Naive thymus-derived CD4-positive, alpha-beta T cell (primary cell): ENCODE results near the gene LRMDA. TPM values are rescaled to one million over a fixed set of nuclear protein-coding genes. Genes with fewer than 3 reads are reported as not detected.

Experiments
- ATAC-seq: fragments of 150-1000 bp; cut with Tn5 transposase; 2 replicates; pipeline ENCODE4 v1.10.0; 2021; ENCODE audit warnings: mild to moderate bottlenecking, moderate library complexity
- CTCF ChIA-PET: fragments of 350-600 bp; sonication (Branson Sonifier 250); formaldehyde crosslinking; loops from one replicate; lab custom pipeline; 2021; ENCODE audit warnings: antibody characterized with exemption; lab: Charles Lee
- POLR2A ChIA-PET: fragments of 350-600 bp; sonication (Branson Sonifier 250); formaldehyde crosslinking; loops from one replicate; lab custom pipeline; 2021; ENCODE audit warnings: antibody characterized with exemption, inconsistent platforms; lab: Charles Lee
- DNase-seq, 9 donors: peaks; one replicate each; pipeline versions ENCODE4 v3.0.0 to v3.0.0-alpha.2; 2020 to 2022; ENCODE audit warnings: mixed read lengths in 1 of 9
- H3K27ac ChIP-seq: one replicate; pipeline ENCODE4 v1.7.0; 2013; ENCODE audit warnings: mild to moderate bottlenecking, low read depth, low read length, moderate library complexity
- H3K27me3 ChIP-seq, 2 donors: one replicate each; pipeline ENCODE4 v1.7.0; 2013; ENCODE audit warnings: low read length in 2 of 2, mild to moderate bottlenecking in 2 of 2, moderate library complexity in 2 of 2; ENCODE audit not compliant: control insufficient read depth in 2 of 2, insufficient read depth in 2 of 2
- H3K36me3 ChIP-seq, 3 experiments: 1 replicate in 2 of 3; 2 replicates in 1 of 3; pipeline ENCODE4 v1.7.0; 2013; ENCODE audit warnings: low read length in 3 of 3, mild to moderate bottlenecking in 3 of 3, moderate library complexity in 1 of 3; ENCODE audit not compliant: insufficient read depth in 3 of 3, control insufficient read depth in 2 of 3
- H3K4me1 ChIP-seq, 2 donors: one replicate each; pipeline ENCODE4 v1.7.0; 2013; ENCODE audit warnings: low read length in 2 of 2, mild to moderate bottlenecking in 2 of 2, moderate library complexity in 1 of 2; ENCODE audit not compliant: control insufficient read depth in 2 of 2, insufficient read depth in 2 of 2
- H3K4me3 ChIP-seq: 2 replicates; pipeline ENCODE4 v1.7.0; 2013; ENCODE audit warnings: mild to moderate bottlenecking, low read length
- H3K9me3 ChIP-seq, 3 experiments: 1 replicate in 2 of 3; 2 replicates in 1 of 3; pipeline ENCODE4 v1.7.0; 2013; ENCODE audit warnings: low read length in 3 of 3; ENCODE audit not compliant: control insufficient read depth in 2 of 3
- H3K27ac Mint-ChIP-seq, 9 donors: one replicate each; pipeline ENCODE4 v1.8.0; 2020 to 2022; ENCODE audit warnings: mixed read lengths in 9 of 9, mild to moderate bottlenecking in 8 of 9, moderate library complexity in 5 of 9, inconsistent platforms in 2 of 9
- H3K27me3 Mint-ChIP-seq, 5 donors: one replicate each; pipeline ENCODE4 v1.8.0; 2021 to 2022; ENCODE audit warnings: mixed read lengths in 5 of 5, mild to moderate bottlenecking in 1 of 5
- H3K36me3 Mint-ChIP-seq, 5 donors: one replicate each; pipeline ENCODE4 v1.8.0; 2020 to 2022; ENCODE audit warnings: mixed read lengths in 5 of 5, mild to moderate bottlenecking in 3 of 5, inconsistent platforms in 1 of 5
- H3K4me1 Mint-ChIP-seq, 7 donors: one replicate each; pipeline ENCODE4 v1.8.0; 2020 to 2022; ENCODE audit warnings: mixed read lengths in 7 of 7, mild to moderate bottlenecking in 3 of 7, inconsistent platforms in 1 of 7
- H3K4me3 Mint-ChIP-seq, 10 donors: one replicate each; pipeline ENCODE4 v1.8.0; 2020 to 2022; ENCODE audit warnings: mild to moderate bottlenecking in 10 of 10, mixed read lengths in 10 of 10, moderate library complexity in 6 of 10, inconsistent platforms in 2 of 10
- H3K9me3 Mint-ChIP-seq, 11 donors: one replicate each; pipeline ENCODE4 v1.8.0; 2020 to 2022; ENCODE audit warnings: mixed read lengths in 11 of 11, mild to moderate bottlenecking in 4 of 11, inconsistent platforms in 1 of 11, moderate library complexity in 1 of 11
- intact Hi-C, 2 donors: fragments of 100-400 bp; cut with micrococcal nuclease; formaldehyde crosslinking; loops; one replicate each; pipeline ENCODE4 v1.15.1; 2023
- polyA plus RNA-seq, 2 donors: library from polyadenylated mRNA; unstranded; fragments of 300-500 nt; fragmentation: Illumina TruSeq; gene quantifications; one replicate each; pipeline ENCODE4 v1.2.3, GENCODE V29; 2021
- total RNA-seq, 6 experiments: library from RNA in 5 of 6; stranded (reverse) in 5 of 6; gene quantifications; 1 replicate in 5 of 6; 2 replicates in 1 of 6; pipeline ENCODE4 v1.2.3 and lab custom pipeline; 2021 to 2026

The LRMDA gene
- total and polyA plus RNA-seq, 7 experiments from 2014 or later = 0.57 to 14.9 (median 3.0) TPM; not detected in 4

GRCh38 chr10:76041551-76041950 lies 610.1 kb downstream of the LRMDA start:
- ATAC-seq (no peak), DNase-seq (no peak)
- no peaks in the 10 kb centered on the region for H3K4me1 ChIP-seq
- Mint-ChIP-seq H3K27me3 (no peaks in the 10 kb centered on the region), H3K9me3 (peaks cover 0 to 17% (median 4%) of the 10 kb centered on the region in 11 donors), H3K4me3 (no peak overlapping the region), H3K4me1 (no peaks in the 10 kb centered on the region), H3K27ac (no peak overlapping the region), H3K36me3 (peaks cover 0 to 9% (median 0%) of the 10 kb centered on the region in 5 donors)
- POLR2A ChIA-PET = no interaction called here
- no peaks in the 10 kb centered on the region for H3K27me3 ChIP-seq
- H3K27ac ChIP-seq = no peak overlapping the region
- H3K9me3 ChIP-seq = no peaks in the 10 kb centered on the region
- intact Hi-C loops = no loop called here
- H3K4me3 ChIP-seq = no peak overlapping the region
- CTCF ChIA-PET = no interaction called here
- H3K36me3 ChIP-seq = no peaks in the 10 kb centered on the region

- no peak overlapping the region for H3K27ac ChIP-seq
- Mint-ChIP-seq H3K4me1 (no peaks in the 10 kb centered on the region), H3K4me3 (no peak overlapping the region), H3K36me3 (peaks cover 0 to 9% (median 0%) of the 10 kb centered on the region in 5 donors), H3K27me3 (no peaks in the 10 kb centered on the region), H3K9me3 (peaks cover 0 to 23% (median 3%) of the 10 kb centered on the region in 11 donors), H3K27ac (no peak overlapping the region)
- no peak for DNase-seq
- no peaks in the 10 kb centered on the region for H3K4me1 ChIP-seq
- ChIA-PET POLR2A (no interaction called here), CTCF (no interaction called here)
- H3K4me3 ChIP-seq = no peak overlapping the region
- no peaks in the 10 kb centered on the region for H3K36me3 ChIP-seq
- intact Hi-C loops = no loop called here
- H3K9me3 ChIP-seq = no peaks in the 10 kb centered on the region
- no peak for ATAC-seq
- no peaks in the 10 kb centered on the region for H3K27me3 ChIP-seq
These were observed 611.8 kb downstream of the LRMDA start for GRCh38 chr10:76043261-76043660.

- Histone ChIP-seq H3K36me3 (no peaks in the 10 kb centered on the region), H3K4me1 (no peaks in the 10 kb centered on the region), H3K4me3 (no peak overlapping the region), H3K9me3 (no peaks in the 10 kb centered on the region), H3K27me3 (no peaks in the 10 kb centered on the region), H3K27ac (no peak overlapping the region)
- Mint-ChIP-seq H3K27me3 (peaks cover 0 to 4% (median 0%) of the 10 kb centered on the region in 5 donors), H3K9me3 (peaks cover 0 to 14% (median 0%) of the 10 kb centered on the region in 11 donors), H3K4me3 (no peak overlapping the region), H3K4me1 (no peaks in the 10 kb centered on the region), H3K27ac (no peak overlapping the region), H3K36me3 (peaks cover 0 to 6% (median 0%) of the 10 kb centered on the region in 5 donors)
- ATAC-seq (no peak), DNase-seq (no peak)
- CTCF ChIA-PET = no interaction called here
- intact Hi-C loops = no loop called here
- POLR2A ChIA-PET = no interaction called here
These were observed 613.3 kb downstream of the LRMDA start for GRCh38 chr10:76044751-76045150.

GRCh38 chr10:76045174-76045573 lies 613.8 kb downstream of the LRMDA start:
- no peak overlapping the region for H3K4me3 Mint-ChIP-seq
- CTCF ChIA-PET = no interaction called here
- no peak overlapping the region for H3K27ac Mint-ChIP-seq
- intact Hi-C loops = no loop called here
- no peak for DNase-seq
- peaks cover 0 to 5% (median 0%) of the 10 kb centered on the region in 5 donors for H3K27me3 Mint-ChIP-seq
- POLR2A ChIA-PET = no interaction called here
- peaks cover 0 to 12% (median 0%) of the 10 kb centered on the region in 11 donors for H3K9me3 Mint-ChIP-seq
- H3K36me3 ChIP-seq = no peaks in the 10 kb centered on the region
- H3K4me1 ChIP-seq = no peaks in the 10 kb centered on the region
- H3K36me3 Mint-ChIP-seq = peaks cover 0 to 6% (median 0%) of the 10 kb centered on the region in 5 donors
- no peak for ATAC-seq
- H3K4me3 ChIP-seq = no peak overlapping the region
- no peak overlapping the region for H3K27ac ChIP-seq
- no peaks in the 10 kb centered on the region for H3K27me3 ChIP-seq
- no peaks in the 10 kb centered on the region for H3K4me1 Mint-ChIP-seq
- no peaks in the 10 kb centered on the region for H3K9me3 ChIP-seq

- no peaks in the 10 kb centered on the region for H3K36me3 ChIP-seq
- H3K4me1 ChIP-seq = no peaks in the 10 kb centered on the region
- no peak overlapping the region for H3K27ac ChIP-seq
- Mint-ChIP-seq H3K9me3 (peaks cover 0 to 7% (median 0%) of the 10 kb centered on the region in 11 donors), H3K36me3 (no peaks in the 10 kb centered on the region), H3K4me3 (no peak overlapping the region), H3K27me3 (peaks cover 0 to 5% (median 0%) of the 10 kb centered on the region in 5 donors), H3K4me1 (peaks cover 0 to 8% (median 5%) of the 10 kb centered on the region in 7 donors), H3K27ac (no peak overlapping the region)
- intact Hi-C loops = no loop called here
- DNase-seq (no peak), ATAC-seq (no peak)
- ChIA-PET POLR2A (no interaction called here), CTCF (no interaction called here)
- no peak overlapping the region for H3K4me3 ChIP-seq
- H3K9me3 ChIP-seq = no peaks in the 10 kb centered on the region
- no peaks in the 10 kb centered on the region for H3K27me3 ChIP-seq
These were observed 616.1 kb downstream of the LRMDA start for GRCh38 chr10:76047521-76047920.

GRCh38 chr10:76049581-76050290 lies 618.3 kb downstream of the LRMDA start:
- Histone ChIP-seq H3K9me3 (no peaks in the 10 kb centered on the region), H3K4me3 (no peak overlapping the region), H3K4me1 (no peaks in the 10 kb centered on the region), H3K36me3 (no peaks in the 10 kb centered on the region), H3K27me3 (no peaks in the 10 kb centered on the region), H3K27ac (no peak overlapping the region)
- CTCF ChIA-PET = no interaction called here
- no peak overlapping the region for H3K27ac Mint-ChIP-seq
- H3K36me3 Mint-ChIP-seq = no peaks in the 10 kb centered on the region
- H3K4me3 Mint-ChIP-seq = no peak overlapping the region
- peaks cover 0 to 7% (median 0%) of the 10 kb centered on the region in 11 donors for H3K9me3 Mint-ChIP-seq
- H3K27me3 Mint-ChIP-seq = peaks cover 0 to 11% (median 0%) of the 10 kb centered on the region in 5 donors
- H3K4me1 Mint-ChIP-seq = peaks cover 0 to 8% (median 5%) of the 10 kb centered on the region in 7 donors
- intact Hi-C loops = no loop called here
- POLR2A ChIA-PET = no interaction called here
- DNase-seq (no peak), ATAC-seq (peak; percentile 47)

GRCh38 chr10:76050291-76050625 lies 618.8 kb downstream of the LRMDA start:
- Mint-ChIP-seq H3K4me3 (no peak overlapping the region), H3K36me3 (no peaks in the 10 kb centered on the region), H3K9me3 (peaks cover 0 to 11% (median 2%) of the 10 kb centered on the region in 11 donors), H3K27ac (no peak overlapping the region), H3K27me3 (peaks cover 0 to 11% (median 0%) of the 10 kb centered on the region in 5 donors), H3K4me1 (peaks cover 0 to 8% (median 5%) of the 10 kb centered on the region in 7 donors)
- ATAC-seq = peak; percentile 16
- Histone ChIP-seq H3K4me3 (no peak overlapping the region), H3K9me3 (peaks cover 0 to under 1% (median 0%) of the 10 kb centered on the region in 3 experiments), H3K27ac (no peak overlapping the region), H3K27me3 (no peaks in the 10 kb centered on the region), H3K4me1 (no peaks in the 10 kb centered on the region), H3K36me3 (no peaks in the 10 kb centered on the region)
- no peak for DNase-seq
- ChIA-PET POLR2A (no interaction called here), CTCF (no interaction called here)
- intact Hi-C loops = no loop called here
